SHP77 (cell line): ENCODE data around the gene IFT22.
A peak's percentile ranks its signal among the peaks of the same experiment; 100 is the strongest.
"Not testable (repeated sequence)": the region's sequence is repeated elsewhere in the genome, so short reads cannot be mapped to it uniquely, and the experiment has no call there.

ENCODE experiments used
- DNase-seq, 2 experiments: peaks; one replicate each; lab custom pipeline; 2025; lab: John Stamatoyannopoulos, UW

Gene IFT22

GRCh38 chr7:101308245-101309085 is 13.1 kb downstream of the IFT22 start:
- DNase-seq: no peak

GRCh38 chr7:101306307-101306706 is 15.3 kb downstream of the IFT22 start:
- DNase-seq: no peak

GRCh38 chr7:101303102-101303701 is 18.4 kb downstream of the IFT22 start:
- DNase-seq: no peak

GRCh38 chr7:101302641-101303101 is 18.9 kb downstream of the IFT22 start:
- no peak for DNase-seq

DNA sequence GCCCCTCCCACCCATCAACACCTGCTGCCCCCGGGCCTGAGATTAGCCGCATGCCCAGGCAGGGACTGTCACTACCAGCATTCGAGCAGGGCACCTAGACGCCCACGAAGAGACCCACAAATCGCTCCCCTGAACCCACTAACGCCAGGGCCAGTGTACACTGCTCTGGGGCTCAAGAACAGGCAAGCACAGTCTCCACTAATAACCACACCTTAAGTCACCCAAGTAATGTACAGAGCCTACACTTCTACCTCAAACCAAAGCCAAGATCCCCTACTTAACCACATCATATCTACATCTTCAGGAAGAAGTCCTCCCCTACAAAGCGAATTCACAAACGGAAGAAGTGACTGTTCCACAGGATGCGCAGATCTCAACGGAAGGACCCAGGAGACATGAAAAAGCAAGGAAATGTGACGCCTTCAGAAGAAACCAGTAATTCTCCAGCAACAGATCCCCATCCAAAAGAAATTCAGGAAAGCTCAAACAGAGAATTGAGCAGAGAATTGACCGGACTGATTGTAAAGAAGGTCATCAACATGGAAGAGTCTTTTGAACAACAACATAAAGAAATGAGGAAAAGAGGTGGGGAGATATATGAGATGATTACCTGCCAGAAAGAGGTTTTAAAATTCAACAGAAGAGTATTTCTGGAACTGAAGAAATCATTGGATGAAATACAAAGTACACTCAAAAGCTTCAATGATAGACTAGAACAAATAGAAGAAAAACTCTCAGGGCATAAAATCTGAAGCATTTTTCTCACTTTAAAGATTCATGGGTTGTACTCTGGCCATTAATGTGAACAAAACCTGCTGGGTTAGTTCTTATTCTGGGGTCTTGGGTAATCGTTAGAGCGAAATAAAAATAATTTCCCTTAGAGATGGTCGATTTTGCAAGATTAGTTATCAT is 20.9 kb downstream of the IFT22 start:
- DNase-seq: no peak

- no peak for DNase-seq
Measured at GRCh38 chr7:101299511-101300464, 21.8 kb downstream of the IFT22 start.

DNA sequence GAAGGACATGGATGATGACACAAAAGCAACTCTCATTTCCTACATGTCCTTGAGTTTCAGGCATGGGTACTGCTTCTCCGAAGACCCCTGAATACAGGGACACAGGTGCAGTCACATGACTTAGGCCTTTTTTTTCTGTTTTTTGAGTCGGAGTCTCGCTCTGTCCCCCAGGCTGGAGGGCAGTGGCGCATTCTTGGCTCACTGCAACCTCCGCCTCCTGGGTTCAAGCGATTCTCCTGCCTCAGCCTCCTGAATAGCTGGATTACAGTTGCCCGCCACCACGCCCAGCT is 26.8 kb downstream of the IFT22 start:
- no peak for DNase-seq

- DNase-seq: no peak
Measured at GRCh38 chr7:101294039-101294831, 27.4 kb downstream of the IFT22 start.

GRCh38 chr7:101293069-101294021 is 28.3 kb downstream of the IFT22 start:
- not testable (repeated sequence) for DNase-seq

DNA sequence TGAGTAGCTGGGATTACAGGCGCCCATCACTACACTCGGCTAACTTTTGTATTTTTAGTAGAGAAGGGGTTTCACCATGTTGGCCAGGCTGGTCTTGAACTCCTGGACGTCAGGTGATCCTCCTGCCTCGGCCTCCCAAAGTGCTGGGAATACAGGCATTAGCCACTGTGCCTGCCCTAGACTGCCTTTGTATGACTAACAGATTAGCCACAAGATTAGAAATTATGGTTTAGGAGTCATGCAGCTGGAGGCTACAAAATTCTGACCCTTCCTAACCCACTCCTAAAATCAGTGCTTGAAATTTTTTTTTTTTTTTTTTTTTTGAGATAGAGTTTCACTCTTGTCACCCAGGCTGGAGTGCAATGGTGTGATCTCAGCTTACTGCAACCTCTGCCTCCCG is 29.0 kb downstream of the IFT22 start:
- not testable (repeated sequence) for DNase-seq

GRCh38 chr7:101290186-101291037 is 31.2 kb downstream of the IFT22 start:
- DNase-seq: peak in 1 of 2 experiments; percentile 6

DNA sequence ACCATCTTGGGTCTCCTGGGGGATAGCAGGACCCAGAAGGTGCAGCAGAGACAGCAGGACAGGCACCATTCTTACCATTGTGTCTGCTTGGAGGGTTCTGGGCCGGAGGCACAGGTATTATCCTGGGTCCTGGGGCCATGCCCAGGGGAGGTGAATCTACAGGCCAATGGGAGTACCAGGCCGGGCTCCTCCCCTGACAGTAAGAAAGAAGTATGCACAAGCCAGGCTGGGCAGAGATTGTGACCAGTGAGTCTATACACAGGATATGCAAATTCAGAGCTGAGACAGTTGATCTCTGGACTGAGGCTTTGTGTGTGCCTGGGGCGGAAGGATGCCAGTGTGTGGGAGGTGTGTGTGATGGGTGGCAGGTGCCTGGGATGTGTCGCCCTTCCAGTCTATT is 31.9 kb downstream of the IFT22 start:
- not testable (repeated sequence) for DNase-seq

GRCh38 chr7:101288439-101288838 is 33.2 kb downstream of the IFT22 start:
- DNase-seq: no peak

GRCh38 chr7:101287032-101287431 is 34.6 kb downstream of the IFT22 start:
- DNase-seq: no peak

DNA sequence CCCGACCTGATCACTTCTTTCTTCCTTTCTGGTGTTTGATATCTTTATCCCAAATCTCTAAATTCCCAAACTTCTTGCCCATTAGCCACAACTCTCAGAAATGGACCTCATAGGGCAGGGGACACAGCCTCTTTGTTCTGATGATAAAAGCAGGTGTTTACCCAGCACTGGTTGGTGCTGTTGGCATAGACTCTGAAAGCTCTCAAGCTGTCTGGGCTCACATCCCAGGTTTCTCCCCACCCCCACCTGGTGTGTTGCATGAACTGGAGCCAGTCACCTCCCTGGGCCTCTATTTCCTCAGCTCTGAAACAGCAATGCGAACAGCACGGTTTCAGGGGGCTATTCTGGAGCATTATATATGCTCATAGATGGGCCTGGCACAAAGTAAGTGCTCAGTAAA is 35.7 kb downstream of the IFT22 start:
- DNase-seq: not testable (repeated sequence)

DNA sequence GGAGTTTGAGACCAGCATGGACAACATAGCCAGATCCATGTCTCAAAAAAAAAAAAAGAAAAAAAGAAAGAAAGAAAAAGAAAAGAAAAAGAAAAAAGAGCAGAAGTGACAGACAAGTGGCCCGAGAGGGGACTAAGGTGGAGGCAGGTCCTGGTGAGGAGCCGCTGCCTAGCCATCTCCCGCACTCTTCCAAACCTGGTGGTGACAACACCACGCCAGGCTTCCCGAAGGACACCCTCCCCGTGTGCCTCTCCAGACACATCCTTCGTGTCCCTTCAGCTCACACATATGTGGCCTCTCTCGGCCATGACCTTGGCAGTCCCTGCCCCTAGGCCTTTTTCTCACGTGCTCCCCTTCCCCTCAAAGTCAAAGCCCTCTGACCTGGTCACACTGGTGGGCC is 36.4 kb downstream of the IFT22 start:
- DNase-seq: no peak

GRCh38 chr7:101280912-101281311 is 40.7 kb downstream of the IFT22 start:
- not testable (repeated sequence) for DNase-seq
